ENCODE measurements around the gene HOXC6.

Gene HOXC6

DNA sequence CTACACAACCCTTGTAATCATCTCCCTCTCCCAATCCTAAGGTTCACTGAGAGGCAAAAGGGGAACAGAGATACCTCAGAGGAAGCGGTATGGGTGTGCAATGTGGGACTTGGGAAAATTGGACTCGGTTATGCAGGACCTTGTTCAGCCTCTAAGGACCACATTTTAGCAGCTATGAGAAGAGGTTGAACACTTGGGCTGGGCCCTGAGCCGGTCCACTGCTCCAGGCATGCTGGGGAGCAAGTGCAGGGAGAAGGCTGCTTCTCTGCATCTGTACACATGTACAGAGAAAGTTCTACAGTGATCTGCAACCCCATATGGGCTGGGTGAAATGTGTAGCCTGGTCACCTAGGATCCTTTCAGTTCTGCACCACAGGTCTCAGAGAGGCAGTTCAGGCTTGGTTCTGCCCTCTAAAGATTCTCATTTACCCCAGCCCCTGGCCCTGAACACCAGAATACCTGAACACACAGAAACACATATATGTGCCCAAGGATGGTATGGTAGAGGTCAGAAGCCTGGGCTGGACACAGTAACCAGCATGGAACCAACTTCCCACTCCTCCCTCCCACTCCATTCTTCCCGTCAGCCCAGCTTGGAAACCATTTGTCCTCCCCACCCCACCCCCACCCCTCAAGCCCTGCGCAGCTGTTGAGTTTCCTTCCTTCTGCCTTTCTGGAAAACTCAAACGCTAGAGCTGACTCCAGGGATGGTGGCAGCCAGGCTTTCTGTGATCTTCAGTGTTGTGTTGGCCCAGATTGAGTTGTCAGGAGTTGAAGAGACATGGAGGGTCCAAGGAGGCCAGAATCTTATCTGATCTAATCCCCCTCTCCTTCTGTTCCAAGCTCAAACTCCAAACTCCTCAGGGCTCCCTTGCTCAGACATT lies 15.0 kb downstream of the HOXC6 start (continued):
- TF ChIP-seq ZNF280C (tag by site-specific recombination; IDR thresholded peaks at IDR 0.05): no peak
- TF ChIP-seq ZNF341 (tag by site-specific recombination; IDR thresholded peaks at IDR 0.05; ENCODE audit: low read depth): no peak
- TF ChIP-seq ZNF585B (tag by site-specific recombination; IDR thresholded peaks at IDR 0.05): no peak

DNA sequence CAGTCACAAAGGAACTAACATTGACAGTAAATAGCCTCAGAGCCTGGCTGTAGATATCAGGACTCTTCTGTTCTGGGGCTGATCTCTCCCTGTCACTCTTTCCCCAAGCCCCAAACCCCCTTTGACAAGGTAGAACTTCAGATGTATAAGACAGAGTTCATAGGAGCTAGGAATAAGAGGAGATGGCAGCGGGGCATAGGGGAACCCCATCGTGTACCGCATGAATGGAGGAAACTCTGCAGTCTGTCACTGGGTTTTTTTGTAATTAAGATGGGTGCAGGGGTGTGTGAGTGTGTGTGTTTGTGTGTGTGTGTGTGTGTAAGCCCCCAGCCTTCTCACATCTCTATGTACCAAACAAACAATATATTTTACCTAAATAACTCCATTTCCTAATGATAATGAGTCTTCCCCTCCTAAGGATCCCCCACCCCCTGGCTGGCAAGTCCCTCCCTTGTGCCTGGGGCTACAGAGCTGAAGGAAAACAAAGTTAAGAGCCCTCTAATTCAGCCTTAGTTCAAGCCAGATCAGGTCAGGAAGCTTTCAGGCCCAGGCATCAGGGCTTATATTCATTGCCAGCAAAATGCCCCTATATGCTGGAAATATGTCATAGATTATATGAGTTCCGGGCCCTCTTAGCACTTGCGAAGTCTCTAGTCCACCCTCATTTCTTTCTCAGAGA lies 16.3 kb downstream of the HOXC6 start:
- H3K36me3 ChIP-seq (ENCODE audit: control insufficient read depth in 2 of 2, insufficient read depth in 1 of 2, low read length in 2 of 2): peaks cover 5 to 36% of the 10 kb centered on the region in 2 experiments
- CTCF ChIA-PET: interaction anchor here (0.9 to 2.3 kb wide), 5 partner anchors 8 to 157 kb away, joined by 3 to 10 read pairs (median 4); partner anchors contain the start of gene HOXC5
- H3K4me3 ChIP-seq (ENCODE audit: low read depth, low read length): no peak overlapping the region
- peaks cover 54% of the 10 kb centered on the region for H3K4me1 ChIP-seq (ENCODE audit: control insufficient read depth, insufficient read depth, low read length)
- no peaks in the 10 kb centered on the region for H3K9me3 ChIP-seq (ENCODE audit: control insufficient read depth, insufficient read depth, low read depth, low read length)
- POLR2A ChIA-PET: interaction anchor here (2.0 kb wide), 1 partner anchor 10 kb away, joined by 15 read pairs; the partner anchor contains the start of gene HOXC4
- no peak overlapping the region for H3K27ac ChIP-seq (ENCODE audit: extremely low read depth, low read depth, low read length)
- TF ChIP-seq ZBTB49 (tag by site-specific recombination; IDR thresholded peaks at IDR 0.05; ENCODE audit: low read depth) (no peak), ZNF404 (tag by site-specific recombination; IDR thresholded peaks at IDR 0.05) (no peak), ZNF664 (tag by site-specific recombination; IDR thresholded peaks at IDR 0.05) (no peak), ZNF677 (tag by site-specific recombination; IDR thresholded peaks at IDR 0.05) (no peak), ZBTB21 (tag by site-specific recombination; IDR thresholded peaks at IDR 0.05) (no peak), MYNN (tag by site-specific recombination; IDR thresholded peaks at IDR 0.05; ENCODE audit: borderline replicate concordance) (peak; percentile 53; the same call in 1 of the 2 replicates), SCRT2 (tag by site-specific recombination; IDR thresholded peaks at IDR 0.05) (no peak), ZNF488 (tag by site-specific recombination; IDR thresholded peaks at IDR 0.05) (no peak), ZNF146 (tag by site-specific recombination; IDR thresholded peaks at IDR 0.05) (no peak), GLIS1 (tag by site-specific recombination; IDR thresholded peaks at IDR 0.05) (0 out of 2 replicates have a peak, but pooled peaks have one; percentile 10), ZFP41 (tag by site-specific recombination; IDR thresholded peaks at IDR 0.05; ENCODE audit: borderline replicate concordance) (no peak), ZIC2 (tag by site-specific recombination; IDR thresholded peaks at IDR 0.05) (peak; percentile 14; the same call in 1 of the 2 replicates), ZNF514 (tag by site-specific recombination; IDR thresholded peaks at IDR 0.05) (no peak), PRDM6 (tag by site-specific recombination; IDR thresholded peaks at IDR 0.05) (peak; percentile 12; the same call in 1 of the 2 replicates), ZNF214 (tag by site-specific recombination; IDR thresholded peaks at IDR 0.05; ENCODE audit: borderline replicate concordance) (no peak), ZNF37A (tag by site-specific recombination; IDR thresholded peaks at IDR 0.05) (no peak), ZNF155 (tag by site-specific recombination; IDR thresholded peaks at IDR 0.05) (no peak)
- TF ChIP-seq, protein P1, sequence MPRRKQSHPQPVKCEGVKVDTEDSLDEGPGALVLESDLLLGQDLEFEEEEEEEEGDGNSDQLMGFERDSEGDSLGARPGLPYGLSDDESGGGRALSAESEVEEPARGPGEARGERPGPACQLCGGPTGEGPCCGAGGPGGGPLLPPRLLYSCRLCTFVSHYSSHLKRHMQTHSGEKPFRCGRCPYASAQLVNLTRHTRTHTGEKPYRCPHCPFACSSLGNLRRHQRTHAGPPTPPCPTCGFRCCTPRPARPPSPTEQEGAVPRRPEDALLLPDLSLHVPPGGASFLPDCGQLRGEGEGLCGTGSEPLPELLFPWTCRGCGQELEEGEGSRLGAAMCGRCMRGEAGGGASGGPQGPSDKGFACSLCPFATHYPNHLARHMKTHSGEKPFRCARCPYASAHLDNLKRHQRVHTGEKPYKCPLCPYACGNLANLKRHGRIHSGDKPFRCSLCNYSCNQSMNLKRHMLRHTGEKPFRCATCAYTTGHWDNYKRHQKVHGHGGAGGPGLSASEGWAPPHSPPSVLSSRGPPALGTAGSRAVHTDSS (tag by site-specific recombination; IDR thresholded peaks at IDR 0.05): no peak
- TF ChIP-seq, protein P2, sequence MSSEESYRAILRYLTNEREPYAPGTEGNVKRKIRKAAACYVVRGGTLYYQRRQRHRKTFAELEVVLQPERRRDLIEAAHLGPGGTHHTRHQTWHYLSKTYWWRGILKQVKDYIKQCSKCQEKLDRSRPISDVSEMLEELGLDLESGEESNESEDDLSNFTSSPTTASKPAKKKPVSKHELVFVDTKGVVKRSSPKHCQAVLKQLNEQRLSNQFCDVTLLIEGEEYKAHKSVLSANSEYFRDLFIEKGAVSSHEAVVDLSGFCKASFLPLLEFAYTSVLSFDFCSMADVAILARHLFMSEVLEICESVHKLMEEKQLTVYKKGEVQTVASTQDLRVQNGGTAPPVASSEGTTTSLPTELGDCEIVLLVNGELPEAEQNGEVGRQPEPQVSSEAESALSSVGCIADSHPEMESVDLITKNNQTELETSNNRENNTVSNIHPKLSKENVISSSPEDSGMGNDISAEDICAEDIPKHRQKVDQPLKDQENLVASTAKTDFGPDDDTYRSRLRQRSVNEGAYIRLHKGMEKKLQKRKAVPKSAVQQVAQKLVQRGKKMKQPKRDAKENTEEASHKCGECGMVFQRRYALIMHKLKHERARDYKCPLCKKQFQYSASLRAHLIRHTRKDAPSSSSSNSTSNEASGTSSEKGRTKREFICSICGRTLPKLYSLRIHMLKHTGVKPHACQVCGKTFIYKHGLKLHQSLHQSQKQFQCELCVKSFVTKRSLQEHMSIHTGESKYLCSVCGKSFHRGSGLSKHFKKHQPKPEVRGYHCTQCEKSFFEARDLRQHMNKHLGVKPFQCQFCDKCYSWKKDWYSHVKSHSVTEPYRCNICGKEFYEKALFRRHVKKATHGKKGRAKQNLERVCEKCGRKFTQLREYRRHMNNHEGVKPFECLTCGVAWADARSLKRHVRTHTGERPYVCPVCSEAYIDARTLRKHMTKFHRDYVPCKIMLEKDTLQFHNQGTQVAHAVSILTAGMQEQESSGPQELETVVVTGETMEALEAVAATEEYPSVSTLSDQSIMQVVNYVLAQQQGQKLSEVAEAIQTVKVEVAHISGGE (tag by site-specific recombination; conservative IDR thresholded peaks at IDR 0.05; ENCODE audit: low read depth): no peak
